GM12873 (cell line): ENCODE data around the gene ABCA1.

ENCODE experiments used
- TF ChIP-seq, protein P1 (sequence below): IDR thresholded peaks from 2 replicates; pipeline ENCODE4 v1.5.1; 2012; ENCODE audit warnings: low read depth, mild to moderate bottlenecking, moderate library complexity, low read length, control low read depth; ENCODE audit not compliant: insufficient read depth; ENCODE audit errors: missing control alignments

The ABCA1 gene

DNA sequence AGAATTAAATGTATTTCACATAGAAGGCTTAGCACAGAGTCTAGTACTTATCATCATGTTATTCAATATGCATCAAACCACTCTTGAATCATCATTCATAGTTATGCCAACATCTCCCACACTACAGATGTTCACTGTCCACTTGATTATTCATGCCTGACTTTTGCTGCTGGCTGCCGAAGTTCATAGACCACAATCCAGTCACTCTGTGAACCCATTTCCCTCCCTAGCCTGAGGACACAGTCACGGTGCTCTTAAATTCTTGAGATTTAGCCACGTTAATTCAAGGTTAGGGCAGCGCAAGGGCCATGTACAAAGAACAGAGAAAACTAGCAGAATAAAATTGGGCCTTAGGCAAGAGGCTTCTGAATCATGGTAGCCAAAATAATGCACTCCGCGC, 32.4 kb downstream of the ABCA1 start:
- TF ChIP-seq, protein P1, sequence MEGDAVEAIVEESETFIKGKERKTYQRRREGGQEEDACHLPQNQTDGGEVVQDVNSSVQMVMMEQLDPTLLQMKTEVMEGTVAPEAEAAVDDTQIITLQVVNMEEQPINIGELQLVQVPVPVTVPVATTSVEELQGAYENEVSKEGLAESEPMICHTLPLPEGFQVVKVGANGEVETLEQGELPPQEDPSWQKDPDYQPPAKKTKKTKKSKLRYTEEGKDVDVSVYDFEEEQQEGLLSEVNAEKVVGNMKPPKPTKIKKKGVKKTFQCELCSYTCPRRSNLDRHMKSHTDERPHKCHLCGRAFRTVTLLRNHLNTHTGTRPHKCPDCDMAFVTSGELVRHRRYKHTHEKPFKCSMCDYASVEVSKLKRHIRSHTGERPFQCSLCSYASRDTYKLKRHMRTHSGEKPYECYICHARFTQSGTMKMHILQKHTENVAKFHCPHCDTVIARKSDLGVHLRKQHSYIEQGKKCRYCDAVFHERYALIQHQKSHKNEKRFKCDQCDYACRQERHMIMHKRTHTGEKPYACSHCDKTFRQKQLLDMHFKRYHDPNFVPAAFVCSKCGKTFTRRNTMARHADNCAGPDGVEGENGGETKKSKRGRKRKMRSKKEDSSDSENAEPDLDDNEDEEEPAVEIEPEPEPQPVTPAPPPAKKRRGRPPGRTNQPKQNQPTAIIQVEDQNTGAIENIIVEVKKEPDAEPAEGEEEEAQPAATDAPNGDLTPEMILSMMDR, result no peak

DNA sequence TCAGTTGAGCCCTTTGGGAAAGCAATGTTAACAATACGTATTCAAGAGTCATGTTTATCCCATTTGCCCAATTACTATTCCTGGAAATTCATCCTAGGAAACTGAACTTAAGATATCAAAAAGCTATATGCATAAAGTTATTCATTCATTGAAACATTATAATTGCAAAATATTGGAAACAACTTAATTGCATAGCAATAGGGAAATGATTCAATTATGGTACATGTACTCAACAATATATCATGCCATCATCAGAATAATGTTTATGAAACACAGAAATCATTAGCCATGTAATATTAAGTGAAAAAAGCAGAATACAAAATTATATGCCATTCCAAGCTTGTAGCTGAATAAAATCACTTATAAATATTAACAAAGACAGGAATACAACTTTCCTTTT, 35.3 kb downstream of the ABCA1 start:
- TF ChIP-seq, protein P1, result no peak

DNA sequence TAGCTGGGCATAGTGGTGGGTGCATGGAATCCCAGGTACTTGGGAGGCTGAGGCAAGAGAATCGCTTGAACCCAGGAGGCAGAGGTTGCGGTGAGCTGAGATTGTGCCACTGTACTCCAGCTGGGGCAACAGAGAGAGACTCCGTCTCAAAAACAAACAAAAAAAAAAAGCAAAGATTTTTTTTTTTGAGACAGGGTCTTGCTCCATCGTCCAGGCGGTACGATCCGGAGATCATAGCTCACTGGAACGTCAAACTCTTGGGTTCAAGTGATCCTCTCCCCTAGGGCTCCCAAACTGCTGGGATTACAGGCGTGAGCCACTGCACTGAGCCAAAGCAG, 37.6 kb downstream of the ABCA1 start:
- TF ChIP-seq, protein P1, result no peak

DNA sequence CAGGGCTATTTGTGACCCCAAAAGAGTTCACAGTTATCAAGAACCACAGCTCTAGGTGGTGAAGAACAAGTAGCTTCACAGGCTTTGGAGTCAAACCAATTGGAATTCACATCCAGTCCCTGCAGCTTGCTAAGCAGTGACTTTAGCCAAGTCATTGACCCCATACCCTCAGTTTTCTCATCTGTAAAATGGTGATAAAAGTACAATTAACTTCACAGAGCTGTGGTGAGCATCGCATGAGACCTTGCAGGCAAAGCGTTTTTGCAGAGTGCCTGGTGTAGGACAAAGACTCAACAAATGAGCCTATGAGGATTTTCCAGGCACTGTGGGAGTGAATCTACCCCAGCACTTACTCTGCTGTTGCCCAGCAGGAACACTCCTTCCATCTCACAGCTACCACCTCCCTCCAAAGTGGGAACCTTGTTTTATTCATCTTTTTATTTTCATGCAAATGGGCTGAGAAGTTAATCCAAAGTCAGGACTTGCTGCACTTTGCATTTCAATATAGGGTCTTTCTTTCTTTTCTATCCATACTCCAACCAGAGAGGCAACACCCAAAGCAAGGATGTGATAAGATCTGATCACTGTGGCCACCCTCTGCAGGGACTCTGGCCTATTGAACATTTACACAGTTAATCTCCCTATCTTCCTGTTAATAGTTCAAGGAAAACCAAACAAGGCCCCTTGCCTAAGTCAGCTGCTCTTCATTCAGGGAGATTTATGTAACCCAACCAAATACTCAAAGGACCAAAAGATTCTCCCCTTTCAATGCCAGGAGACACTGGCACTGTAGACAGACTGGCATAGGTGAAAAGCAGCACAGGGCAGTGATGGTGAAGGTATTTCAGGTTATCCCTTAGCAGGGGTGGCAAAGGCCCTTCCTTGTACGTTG, 41.9 kb downstream of the ABCA1 start:
- TF ChIP-seq, protein P1, result no peak

DNA sequence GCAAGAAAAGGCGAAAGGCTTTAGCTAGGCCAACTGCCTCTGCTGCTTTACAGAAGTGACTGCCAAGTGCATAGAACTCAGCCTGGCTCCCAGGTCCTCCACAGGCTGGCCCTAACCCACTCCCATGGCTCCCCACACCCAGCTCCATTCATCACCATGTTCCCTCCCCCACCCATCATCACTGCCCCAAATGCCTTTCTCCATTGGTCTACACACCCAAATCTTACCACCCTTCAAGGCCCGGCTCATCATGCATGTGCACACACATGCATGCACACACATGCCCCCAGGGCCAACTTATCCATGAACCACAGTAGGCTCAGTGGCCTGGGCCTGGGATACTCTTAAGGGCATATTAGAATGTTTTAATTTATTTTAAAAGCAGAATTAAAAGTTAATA, 44.8 kb downstream of the ABCA1 start:
- TF ChIP-seq, protein P1, result no peak

DNA sequence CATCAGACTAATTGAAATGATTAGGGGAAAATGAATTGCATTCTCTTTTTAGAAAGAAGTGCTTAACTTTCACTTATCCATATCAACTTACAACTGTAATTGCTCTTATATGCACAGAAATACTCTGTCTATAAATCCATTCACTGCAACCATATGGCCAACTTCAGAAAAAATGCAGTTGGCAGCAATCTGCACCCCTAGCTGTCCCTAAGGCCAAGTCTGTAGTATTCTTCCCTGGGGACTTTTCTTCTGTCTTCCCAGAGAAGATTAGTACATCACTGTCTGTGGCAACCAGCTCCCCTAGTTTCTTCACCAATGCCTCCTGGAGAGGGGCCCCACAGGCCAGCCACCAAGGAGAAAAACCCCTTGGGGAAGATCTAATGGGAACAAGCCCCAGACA, 45.4 kb downstream of the ABCA1 start:
- TF ChIP-seq, protein P1, result no peak

DNA sequence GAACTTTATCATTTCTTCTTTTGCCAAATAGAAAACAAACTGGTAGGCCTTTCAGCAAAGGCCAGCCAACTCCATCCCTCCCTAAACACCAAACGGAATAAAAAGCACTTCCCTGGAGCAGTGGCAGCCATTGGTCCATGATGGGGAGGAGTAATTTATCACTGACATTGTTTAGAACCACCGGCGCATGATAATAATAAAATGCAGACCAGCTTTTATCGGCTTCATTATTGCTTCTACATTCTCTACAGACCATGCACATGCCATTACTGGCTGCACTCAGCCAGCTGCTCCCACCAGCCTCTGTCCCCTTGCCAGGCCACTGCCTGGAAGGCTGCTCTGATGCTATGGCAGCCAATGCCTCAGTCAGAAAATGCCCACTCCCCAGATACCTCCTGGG, 45.9 kb downstream of the ABCA1 start:
- TF ChIP-seq, protein P1, result no peak
